Measurements from ENCODE around the gene LMTK3. TPM values are rescaled to one million over a fixed set of nuclear protein-coding genes. Genes with fewer than 3 reads are reported as not detected.

The LMTK3 gene
- total and polyA plus RNA-seq, 9 of the 15 experiments (the other 6 are each of a cell fraction or from before 2014, with no cell fraction given): 0.35 to 12.3 (median 2.0) TPM; not detected in 2

DNA sequence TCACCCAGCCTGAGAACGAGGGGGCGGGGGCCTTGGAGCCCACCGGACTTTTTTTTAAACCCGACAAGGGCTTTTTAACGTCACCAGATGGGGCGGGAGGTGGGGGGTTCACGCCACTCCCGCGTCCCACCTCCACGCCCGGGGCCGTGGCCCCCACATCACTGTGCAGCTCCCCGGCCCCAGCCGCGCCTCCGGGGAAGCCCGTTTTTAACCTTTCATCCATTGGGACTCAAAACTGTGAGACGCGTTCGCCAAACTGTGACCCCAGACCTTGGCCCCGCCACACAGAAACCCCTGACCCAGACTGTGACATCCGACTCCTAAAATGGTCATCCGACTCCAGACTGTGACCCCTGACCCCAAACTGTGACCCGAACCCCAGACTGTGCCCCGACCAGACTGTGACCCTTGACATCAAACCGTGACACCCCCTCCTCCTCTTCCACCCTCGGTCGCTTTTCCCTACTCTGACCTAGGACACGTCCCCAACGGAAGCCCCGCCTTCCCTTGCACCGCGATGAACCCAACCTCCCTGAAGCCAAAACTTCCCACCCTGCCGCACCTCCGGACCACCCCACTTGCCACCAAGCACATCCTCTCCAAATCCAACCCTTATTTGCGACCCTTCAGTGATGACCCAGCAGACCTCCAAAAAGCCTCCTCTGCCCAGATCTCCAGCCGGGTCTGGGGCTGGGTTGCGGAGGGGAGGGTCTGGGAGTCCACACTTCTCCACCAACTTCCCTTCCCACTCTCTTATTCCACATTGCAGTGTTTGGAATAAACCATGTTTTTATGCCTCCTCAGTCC, 67.3 kb downstream of the LMTK3 start:
- in situ Hi-C loops (cut with MboI) (no loop called here), intact Hi-C loops (cut with micrococcal nuclease) (no loop called here)
- H3K36me3 ChIP-seq (ENCODE audit: control insufficient read depth, insufficient read depth, low read length): peaks cover 53% of the 10 kb centered on the region
- H2AFZ ChIP-seq (ENCODE audit: low read depth, low read length): peak overlapping the region; percentile 91
- ChIA-PET POLR2A (interaction anchor here (1.7 kb wide), 1 partner anchor 18 kb away, joined by 3 read pairs; no protein-coding TSS in a partner anchor), CTCF (ENCODE audit: low intra/inter-chr PET ratio) (interaction anchor here (0.8 to 1.0 kb wide), 2 partner anchors 54 to 164 kb away, joined by 3 read pairs; no protein-coding TSS in a partner anchor)
- H3K79me2 ChIP-seq (ENCODE audit: control insufficient read depth, insufficient read depth, low read length): peaks cover 32% of the 10 kb centered on the region
- 83% methylated on average over 30 of the region's 38 CpGs for WGBS (ENCODE audit: insufficient coverage, low coverage, missing lambda C conversion rate)
- no peaks in the 10 kb centered on the region for H3K27me3 ChIP-seq (ENCODE audit: control insufficient read depth in 2 of 2, insufficient read depth in 2 of 2, low read length in 2 of 2)
- no peak for FAIRE-seq
- H3K9ac ChIP-seq (ENCODE audit: insufficient read depth in 1 of 2, low read depth in 2 of 2, low read length in 2 of 2): peak overlapping the region; percentile 75 to 98
- no peaks in the 10 kb centered on the region for H3K9me3 ChIP-seq (replicated peaks; ENCODE audit: control insufficient read depth, insufficient read depth, low read depth, low read length)
- BruUV-seq (replicated peaks): no TSS peak
- H3K4me2 ChIP-seq (ENCODE audit: insufficient read depth, low read length): peak overlapping the region; percentile 97; the same call in 1 of the 2 replicates
- DNase-seq (ENCODE audit: extremely low read depth in 1 of 4, low spot score in 3 of 4): peak in 1 of 4 experiments; percentile 10
- no peak for ATAC-seq
- peak overlapping the region; percentile 97; the same call in 1 of the 2 replicates for H3K4me3 ChIP-seq
- H3K9me1 ChIP-seq (ENCODE audit: control insufficient read depth, insufficient read depth, low read length): no peaks in the 10 kb centered on the region
- no peaks in the 10 kb centered on the region for H4K20me1 ChIP-seq (replicated peaks; ENCODE audit: control insufficient read depth, insufficient read depth, low read length)
- peaks cover 12 to 14% of the 10 kb centered on the region in 2 experiments for H3K4me1 ChIP-seq (replicated peaks in 1 of 2; ENCODE audit: control insufficient read depth in 2 of 2, insufficient read depth in 2 of 2, low read length in 2 of 2)
- peak overlapping the region; percentile 84 for H3K27ac ChIP-seq (ENCODE audit: extremely low read depth, low read depth, low read length)
- TF ChIP-seq, protein P1, sequence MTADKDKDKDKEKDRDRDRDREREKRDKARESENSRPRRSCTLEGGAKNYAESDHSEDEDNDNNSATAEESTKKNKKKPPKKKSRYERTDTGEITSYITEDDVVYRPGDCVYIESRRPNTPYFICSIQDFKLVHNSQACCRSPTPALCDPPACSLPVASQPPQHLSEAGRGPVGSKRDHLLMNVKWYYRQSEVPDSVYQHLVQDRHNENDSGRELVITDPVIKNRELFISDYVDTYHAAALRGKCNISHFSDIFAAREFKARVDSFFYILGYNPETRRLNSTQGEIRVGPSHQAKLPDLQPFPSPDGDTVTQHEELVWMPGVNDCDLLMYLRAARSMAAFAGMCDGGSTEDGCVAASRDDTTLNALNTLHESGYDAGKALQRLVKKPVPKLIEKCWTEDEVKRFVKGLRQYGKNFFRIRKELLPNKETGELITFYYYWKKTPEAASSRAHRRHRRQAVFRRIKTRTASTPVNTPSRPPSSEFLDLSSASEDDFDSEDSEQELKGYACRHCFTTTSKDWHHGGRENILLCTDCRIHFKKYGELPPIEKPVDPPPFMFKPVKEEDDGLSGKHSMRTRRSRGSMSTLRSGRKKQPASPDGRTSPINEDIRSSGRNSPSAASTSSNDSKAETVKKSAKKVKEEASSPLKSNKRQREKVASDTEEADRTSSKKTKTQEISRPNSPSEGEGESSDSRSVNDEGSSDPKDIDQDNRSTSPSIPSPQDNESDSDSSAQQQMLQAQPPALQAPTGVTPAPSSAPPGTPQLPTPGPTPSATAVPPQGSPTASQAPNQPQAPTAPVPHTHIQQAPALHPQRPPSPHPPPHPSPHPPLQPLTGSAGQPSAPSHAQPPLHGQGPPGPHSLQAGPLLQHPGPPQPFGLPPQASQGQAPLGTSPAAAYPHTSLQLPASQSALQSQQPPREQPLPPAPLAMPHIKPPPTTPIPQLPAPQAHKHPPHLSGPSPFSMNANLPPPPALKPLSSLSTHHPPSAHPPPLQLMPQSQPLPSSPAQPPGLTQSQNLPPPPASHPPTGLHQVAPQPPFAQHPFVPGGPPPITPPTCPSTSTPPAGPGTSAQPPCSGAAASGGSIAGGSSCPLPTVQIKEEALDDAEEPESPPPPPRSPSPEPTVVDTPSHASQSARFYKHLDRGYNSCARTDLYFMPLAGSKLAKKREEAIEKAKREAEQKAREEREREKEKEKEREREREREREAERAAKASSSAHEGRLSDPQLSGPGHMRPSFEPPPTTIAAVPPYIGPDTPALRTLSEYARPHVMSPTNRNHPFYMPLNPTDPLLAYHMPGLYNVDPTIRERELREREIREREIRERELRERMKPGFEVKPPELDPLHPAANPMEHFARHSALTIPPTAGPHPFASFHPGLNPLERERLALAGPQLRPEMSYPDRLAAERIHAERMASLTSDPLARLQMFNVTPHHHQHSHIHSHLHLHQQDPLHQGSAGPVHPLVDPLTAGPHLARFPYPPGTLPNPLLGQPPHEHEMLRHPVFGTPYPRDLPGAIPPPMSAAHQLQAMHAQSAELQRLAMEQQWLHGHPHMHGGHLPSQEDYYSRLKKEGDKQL (CRISPR knock-in tag; IDR thresholded peaks at IDR 0.05; ENCODE audit: borderline replicate concordance): no peak
- TF ChIP-seq ARID1B (IDR thresholded peaks at IDR 0.05) (no peak), NR2C1 (IDR thresholded peaks at IDR 0.05) (peak; percentile 55; the same call in 1 of the 2 replicates), NR2C1 (tag; IDR thresholded peaks at IDR 0.05) (peak; percentile 44; the same call in 1 of the 2 replicates), CTCFL (IDR thresholded peaks at IDR 0.05; ENCODE audit: borderline replicate concordance, insufficient read depth, low read depth, low read length, poor library complexity, severe bottlenecking) (no peak), ZBTB8A (IDR thresholded peaks at IDR 0.05; ENCODE audit: partially characterized antibody) (no peak), ZNF696 (CRISPR knock-in tag; conservative IDR thresholded peaks at IDR 0.05) (no peak), PRMT5 (CRISPR knock-in tag; IDR thresholded peaks at IDR 0.05) (no peak)
- TF ChIP-seq, protein P2, sequence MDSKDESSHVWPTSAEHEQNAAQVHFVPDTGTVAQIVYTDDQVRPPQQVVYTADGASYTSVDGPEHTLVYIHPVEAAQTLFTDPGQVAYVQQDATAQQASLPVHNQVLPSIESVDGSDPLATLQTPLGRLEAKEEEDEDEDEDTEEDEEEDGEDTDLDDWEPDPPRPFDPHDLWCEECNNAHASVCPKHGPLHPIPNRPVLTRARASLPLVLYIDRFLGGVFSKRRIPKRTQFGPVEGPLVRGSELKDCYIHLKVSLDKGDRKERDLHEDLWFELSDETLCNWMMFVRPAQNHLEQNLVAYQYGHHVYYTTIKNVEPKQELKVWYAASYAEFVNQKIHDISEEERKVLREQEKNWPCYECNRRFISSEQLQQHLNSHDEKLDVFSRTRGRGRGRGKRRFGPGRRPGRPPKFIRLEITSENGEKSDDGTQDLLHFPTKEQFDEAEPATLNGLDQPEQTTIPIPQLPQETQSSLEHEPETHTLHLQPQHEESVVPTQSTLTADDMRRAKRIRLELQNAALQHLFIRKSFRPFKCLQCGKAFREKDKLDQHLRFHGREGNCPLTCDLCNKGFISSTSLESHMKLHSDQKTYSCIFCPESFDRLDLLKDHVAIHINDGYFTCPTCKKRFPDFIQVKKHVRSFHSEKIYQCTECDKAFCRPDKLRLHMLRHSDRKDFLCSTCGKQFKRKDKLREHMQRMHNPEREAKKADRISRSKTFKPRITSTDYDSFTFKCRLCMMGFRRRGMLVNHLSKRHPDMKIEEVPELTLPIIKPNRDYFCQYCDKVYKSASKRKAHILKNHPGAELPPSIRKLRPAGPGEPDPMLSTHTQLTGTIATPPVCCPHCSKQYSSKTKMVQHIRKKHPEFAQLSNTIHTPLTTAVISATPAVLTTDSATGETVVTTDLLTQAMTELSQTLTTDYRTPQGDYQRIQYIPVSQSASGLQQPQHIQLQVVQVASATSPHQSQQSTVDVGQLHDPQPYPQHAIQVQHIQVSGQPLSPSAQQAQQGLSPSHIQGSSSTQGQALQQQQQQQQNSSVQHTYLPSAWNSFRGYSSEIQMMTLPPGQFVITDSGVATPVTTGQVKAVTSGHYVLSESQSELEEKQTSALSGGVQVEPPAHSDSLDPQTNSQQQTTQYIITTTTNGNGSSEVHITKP (IDR thresholded peaks at IDR 0.05; ENCODE audit: partially characterized antibody): no peak
